ENCODE results near the gene PDE1C.

The PDE1C gene

GRCh38 chr7:32005577-32005976 lies 64.6 kb downstream of the PDE1C start:
- DNase-seq (ENCODE audit: low spot score), result no peak
- TF ChIP-seq, protein P1, sequence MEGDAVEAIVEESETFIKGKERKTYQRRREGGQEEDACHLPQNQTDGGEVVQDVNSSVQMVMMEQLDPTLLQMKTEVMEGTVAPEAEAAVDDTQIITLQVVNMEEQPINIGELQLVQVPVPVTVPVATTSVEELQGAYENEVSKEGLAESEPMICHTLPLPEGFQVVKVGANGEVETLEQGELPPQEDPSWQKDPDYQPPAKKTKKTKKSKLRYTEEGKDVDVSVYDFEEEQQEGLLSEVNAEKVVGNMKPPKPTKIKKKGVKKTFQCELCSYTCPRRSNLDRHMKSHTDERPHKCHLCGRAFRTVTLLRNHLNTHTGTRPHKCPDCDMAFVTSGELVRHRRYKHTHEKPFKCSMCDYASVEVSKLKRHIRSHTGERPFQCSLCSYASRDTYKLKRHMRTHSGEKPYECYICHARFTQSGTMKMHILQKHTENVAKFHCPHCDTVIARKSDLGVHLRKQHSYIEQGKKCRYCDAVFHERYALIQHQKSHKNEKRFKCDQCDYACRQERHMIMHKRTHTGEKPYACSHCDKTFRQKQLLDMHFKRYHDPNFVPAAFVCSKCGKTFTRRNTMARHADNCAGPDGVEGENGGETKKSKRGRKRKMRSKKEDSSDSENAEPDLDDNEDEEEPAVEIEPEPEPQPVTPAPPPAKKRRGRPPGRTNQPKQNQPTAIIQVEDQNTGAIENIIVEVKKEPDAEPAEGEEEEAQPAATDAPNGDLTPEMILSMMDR (IDR thresholded peaks at IDR 0.05), result no peak
- no peak overlapping the region for H3K4me3 ChIP-seq
- H3K27ac ChIP-seq, result no peak overlapping the region

- TF ChIP-seq, protein P1 (IDR thresholded peaks at IDR 0.05), result no peak
- DNase-seq (ENCODE audit: low spot score), result no peak
- Histone ChIP-seq H3K27ac (no peak overlapping the region), H3K4me3 (no peak overlapping the region)
Measured at GRCh38 chr7:32001948-32002347, 68.3 kb downstream of the PDE1C start.

DNA sequence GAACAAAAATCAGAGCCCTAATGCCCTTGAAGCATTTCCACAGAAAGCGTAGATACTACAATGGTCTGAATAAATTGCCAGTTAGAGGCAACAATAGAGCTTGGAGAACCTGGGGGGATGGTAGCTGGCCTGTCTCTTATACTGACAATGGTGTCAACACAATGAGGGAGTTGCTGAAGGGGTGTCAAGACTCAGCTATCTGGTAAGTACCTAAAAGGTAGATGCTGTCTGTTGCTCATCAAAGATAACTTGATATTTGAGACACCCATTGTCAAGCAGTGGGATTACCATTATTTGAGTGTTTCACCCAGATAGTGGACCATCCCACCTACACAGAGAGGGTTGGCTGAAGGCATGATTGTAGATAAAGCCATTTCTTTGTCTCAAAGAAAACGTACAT lies 72.8 kb downstream of the PDE1C start:
- no peak overlapping the region for H3K4me3 ChIP-seq
- DNase-seq (ENCODE audit: low spot score), result no peak
- TF ChIP-seq, protein P1 (IDR thresholded peaks at IDR 0.05), result no peak
- no peak overlapping the region for H3K27ac ChIP-seq

GRCh38 chr7:31995134-31995533 lies 75.1 kb downstream of the PDE1C start:
- H3K4me3 ChIP-seq, result no peak overlapping the region
- DNase-seq (ENCODE audit: low spot score), result no peak
- no peak overlapping the region for H3K27ac ChIP-seq
- TF ChIP-seq, protein P1 (IDR thresholded peaks at IDR 0.05), result no peak

GRCh38 chr7:31991846-31992245 lies 78.4 kb downstream of the PDE1C start:
- no peak for DNase-seq (ENCODE audit: low spot score)
- Histone ChIP-seq H3K27ac (no peak overlapping the region), H3K4me3 (no peak overlapping the region)
- TF ChIP-seq, protein P1 (IDR thresholded peaks at IDR 0.05), result no peak

DNA sequence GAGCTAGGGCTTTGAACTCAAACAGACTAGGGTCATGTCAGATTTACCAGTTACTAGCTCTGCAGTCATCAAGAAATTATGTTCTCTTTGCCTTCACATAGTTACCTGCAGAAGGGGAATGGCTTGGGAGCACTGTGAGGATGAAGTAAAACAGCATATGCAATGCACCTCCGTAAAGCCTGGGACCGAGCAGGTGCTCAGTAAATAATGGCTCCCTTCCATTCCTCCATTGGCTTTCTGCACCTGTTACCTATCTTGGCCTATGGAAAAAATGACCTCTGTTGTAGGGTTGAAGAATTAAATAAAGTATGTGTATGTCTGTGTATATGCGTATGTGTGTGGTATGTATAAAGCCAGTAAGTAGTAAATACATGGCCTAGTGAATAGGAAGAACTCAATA lies 78.8 kb downstream of the PDE1C start:
- no peak for DNase-seq (ENCODE audit: low spot score)
- TF ChIP-seq, protein P1 (IDR thresholded peaks at IDR 0.05), result no peak
- no peak overlapping the region for H3K27ac ChIP-seq
- no peak overlapping the region for H3K4me3 ChIP-seq

- TF ChIP-seq, protein P1 (IDR thresholded peaks at IDR 0.05), result no peak
- DNase-seq (ENCODE audit: low spot score), result no peak
- H3K27ac ChIP-seq, result no peak overlapping the region
Measured at GRCh38 chr7:31986878-31987518, 83.2 kb downstream of the PDE1C start.

More at GRCh38 chr7:31986878-31987518, 83.2 kb downstream of the PDE1C start:
- no peak overlapping the region for H3K4me3 ChIP-seq
